Cardiac fibroblast (primary cell): ENCODE results near the gene IQGAP3.

ENCODE experiments used
- DNase-seq, 2 donors: peaks; one replicate each; pipeline versions ENCODE4 v3.0.0 to v3.0.0-alpha.2; 2010; ENCODE audit warnings: low read depth in 2 of 2
- H3K4me3 ChIP-seq, 2 donors: replicated peaks in 1 of 2; 1 replicate in 1 of 2; 2 replicates in 1 of 2; pipeline ENCODE4 v1.5.1; 2011; ENCODE audit warnings: low read depth in 2 of 2, low read length in 2 of 2, mild to moderate bottlenecking in 2 of 2, moderate library complexity in 1 of 2
- TF ChIP-seq, protein P1 (sequence below): IDR thresholded peaks from one replicate; pipeline ENCODE4 v1.5.1; 2011; ENCODE audit warnings: low read depth, mild to moderate bottlenecking, low read length, inconsistent platforms

Gene IQGAP3

DNA sequence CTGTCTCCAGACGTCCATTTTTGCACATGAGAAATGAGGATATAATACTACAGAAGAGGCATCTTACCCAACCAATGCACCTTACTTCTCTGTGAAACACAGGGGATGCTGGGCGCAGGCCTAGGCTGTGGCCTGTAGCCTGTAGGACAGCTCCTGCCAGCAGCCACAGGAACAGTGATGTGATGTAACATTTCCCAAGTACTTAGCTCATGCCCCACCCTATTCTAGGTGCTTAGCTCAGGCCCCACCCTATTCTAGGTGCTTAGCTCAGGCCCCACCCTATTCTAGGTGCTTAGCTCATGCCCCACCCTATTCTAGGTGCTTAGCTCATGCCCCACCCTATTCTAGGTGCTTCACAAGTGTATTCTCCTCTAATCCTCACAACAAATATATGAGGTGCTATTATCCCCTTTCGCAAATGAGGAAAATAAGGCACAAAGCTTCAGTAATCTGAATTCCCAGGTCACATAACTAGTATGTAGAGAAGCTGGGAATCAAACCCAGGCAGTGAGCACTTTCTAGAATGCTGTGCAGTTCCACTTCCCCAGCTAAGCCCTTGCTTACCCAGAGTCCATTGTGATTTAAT, 14.6 kb upstream of the IQGAP3 start:
- DNase-seq, result no peak
- TF ChIP-seq, protein P1, sequence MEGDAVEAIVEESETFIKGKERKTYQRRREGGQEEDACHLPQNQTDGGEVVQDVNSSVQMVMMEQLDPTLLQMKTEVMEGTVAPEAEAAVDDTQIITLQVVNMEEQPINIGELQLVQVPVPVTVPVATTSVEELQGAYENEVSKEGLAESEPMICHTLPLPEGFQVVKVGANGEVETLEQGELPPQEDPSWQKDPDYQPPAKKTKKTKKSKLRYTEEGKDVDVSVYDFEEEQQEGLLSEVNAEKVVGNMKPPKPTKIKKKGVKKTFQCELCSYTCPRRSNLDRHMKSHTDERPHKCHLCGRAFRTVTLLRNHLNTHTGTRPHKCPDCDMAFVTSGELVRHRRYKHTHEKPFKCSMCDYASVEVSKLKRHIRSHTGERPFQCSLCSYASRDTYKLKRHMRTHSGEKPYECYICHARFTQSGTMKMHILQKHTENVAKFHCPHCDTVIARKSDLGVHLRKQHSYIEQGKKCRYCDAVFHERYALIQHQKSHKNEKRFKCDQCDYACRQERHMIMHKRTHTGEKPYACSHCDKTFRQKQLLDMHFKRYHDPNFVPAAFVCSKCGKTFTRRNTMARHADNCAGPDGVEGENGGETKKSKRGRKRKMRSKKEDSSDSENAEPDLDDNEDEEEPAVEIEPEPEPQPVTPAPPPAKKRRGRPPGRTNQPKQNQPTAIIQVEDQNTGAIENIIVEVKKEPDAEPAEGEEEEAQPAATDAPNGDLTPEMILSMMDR, result no peak
- no peak overlapping the region for H3K4me3 ChIP-seq

DNA sequence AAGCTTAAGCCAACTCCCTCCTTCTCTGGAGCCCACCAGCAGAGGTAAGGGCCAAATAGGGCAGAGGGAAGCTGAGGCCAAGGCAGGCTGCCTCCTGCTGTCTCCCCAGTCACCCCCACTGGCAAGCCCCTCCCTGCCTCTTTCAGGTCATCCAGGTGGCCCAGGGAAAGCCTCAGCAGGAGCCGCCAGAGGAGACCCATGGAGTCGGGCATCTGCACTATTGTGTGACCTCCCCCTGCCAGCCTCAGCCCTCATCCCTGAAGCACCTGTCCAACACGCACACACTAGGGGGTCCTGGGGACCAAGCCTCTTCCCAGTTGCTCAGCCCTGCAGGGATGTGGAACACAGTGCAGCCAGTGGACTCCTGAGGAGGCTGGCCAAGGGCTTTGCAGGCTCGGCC, 14.0 kb upstream of the IQGAP3 start:
- TF ChIP-seq, protein P1, result no peak
- H3K4me3 ChIP-seq, result no peak overlapping the region
- DNase-seq, result no peak

DNA sequence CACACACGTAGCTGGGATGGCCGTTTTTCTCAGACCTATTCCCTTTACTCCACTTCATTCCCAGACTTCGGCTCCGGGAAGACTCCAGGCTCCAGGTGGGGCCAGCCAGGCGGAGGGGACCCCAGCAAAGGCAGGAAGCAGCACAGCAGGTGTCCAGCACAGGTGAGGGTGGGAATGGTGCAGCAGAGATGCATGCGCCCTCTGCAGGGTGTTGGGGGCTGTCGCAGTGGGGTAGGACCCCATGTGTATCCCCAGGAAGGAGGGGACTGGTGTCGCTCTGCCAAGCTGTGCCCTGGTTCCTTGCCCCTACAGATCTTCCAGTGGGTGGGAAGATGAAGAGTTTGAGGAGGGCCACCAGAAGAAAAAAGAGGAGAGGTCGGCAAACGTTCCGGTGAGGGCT, 12.4 kb upstream of the IQGAP3 start:
- no peak overlapping the region for H3K4me3 ChIP-seq
- TF ChIP-seq, protein P1, result peak; percentile 10
- DNase-seq, result no peak

DNA sequence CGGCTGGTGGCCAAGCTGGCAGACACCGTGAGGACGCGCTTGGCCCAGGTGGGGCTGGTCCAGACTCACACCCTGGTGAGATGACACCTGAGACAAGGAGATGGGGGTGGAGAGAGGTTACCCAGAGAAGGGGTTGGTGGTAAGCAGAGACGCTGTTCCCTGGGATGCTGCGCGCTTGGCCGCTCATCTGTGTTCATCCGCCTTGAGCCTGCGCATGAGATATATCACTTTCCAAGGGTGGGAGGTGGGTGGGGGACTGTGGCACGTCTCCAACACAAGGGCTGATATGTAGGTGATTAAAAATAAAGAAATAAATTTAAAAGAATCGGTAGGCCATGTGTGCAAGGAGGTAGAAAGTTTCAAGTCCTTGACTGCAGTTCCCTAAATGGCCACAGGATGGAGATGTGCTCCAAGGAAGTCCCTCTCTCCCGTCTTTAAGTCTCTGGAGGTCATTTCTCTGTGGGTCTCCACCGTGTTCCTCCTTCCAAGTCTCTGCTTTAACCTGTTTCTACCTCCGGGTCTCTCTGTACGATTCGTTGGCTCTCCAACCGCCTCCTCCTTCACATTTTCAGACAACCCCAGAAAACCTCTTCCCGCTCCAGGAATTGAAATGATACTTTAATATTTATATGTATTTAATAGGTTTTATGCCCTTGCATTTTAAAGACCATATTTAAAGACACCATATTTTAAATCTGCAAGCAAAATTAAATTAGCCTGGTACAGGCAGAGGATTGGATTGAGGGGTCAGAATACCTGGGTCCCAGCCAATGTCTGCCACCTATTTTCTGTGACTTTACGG, 11.7 kb upstream of the IQGAP3 start:
- H3K4me3 ChIP-seq, result no peak overlapping the region
- TF ChIP-seq, protein P1, result peak; percentile 89
- DNase-seq, result peak; percentile 92 to 93

DNA sequence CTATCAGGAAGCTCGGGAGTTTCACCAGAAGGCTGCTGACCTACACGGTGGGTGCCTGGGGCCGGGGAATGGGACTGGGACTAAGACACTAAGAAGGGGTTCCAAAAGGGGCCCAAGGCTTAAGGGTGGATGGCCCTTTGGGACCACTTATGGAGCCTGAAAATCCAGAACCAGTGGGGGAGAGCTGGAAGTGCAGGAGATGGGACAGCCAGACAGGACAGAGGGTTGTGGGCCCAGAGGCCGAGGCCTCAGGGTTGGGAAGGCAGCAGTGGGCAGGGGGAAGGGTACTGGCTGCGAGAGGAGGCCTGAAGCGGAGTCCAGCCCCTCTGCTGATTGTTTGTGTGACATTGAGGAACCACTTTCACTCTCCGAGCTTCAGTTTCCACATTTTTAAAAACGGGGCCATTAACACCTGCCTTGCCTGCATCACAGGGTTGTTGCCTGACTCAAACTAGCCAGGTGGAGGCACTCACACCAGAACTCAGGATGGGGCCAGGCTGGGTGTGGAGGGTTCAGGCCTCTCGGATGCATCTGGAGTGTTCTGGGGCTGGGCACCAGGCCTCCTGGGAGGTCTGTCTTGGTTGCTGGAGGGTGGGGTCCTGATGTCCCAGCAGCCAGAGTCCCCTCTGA, 10.1 kb upstream of the IQGAP3 start:
- TF ChIP-seq, protein P1, result no peak
- no peak overlapping the region for H3K4me3 ChIP-seq
- DNase-seq, result no peak

DNA sequence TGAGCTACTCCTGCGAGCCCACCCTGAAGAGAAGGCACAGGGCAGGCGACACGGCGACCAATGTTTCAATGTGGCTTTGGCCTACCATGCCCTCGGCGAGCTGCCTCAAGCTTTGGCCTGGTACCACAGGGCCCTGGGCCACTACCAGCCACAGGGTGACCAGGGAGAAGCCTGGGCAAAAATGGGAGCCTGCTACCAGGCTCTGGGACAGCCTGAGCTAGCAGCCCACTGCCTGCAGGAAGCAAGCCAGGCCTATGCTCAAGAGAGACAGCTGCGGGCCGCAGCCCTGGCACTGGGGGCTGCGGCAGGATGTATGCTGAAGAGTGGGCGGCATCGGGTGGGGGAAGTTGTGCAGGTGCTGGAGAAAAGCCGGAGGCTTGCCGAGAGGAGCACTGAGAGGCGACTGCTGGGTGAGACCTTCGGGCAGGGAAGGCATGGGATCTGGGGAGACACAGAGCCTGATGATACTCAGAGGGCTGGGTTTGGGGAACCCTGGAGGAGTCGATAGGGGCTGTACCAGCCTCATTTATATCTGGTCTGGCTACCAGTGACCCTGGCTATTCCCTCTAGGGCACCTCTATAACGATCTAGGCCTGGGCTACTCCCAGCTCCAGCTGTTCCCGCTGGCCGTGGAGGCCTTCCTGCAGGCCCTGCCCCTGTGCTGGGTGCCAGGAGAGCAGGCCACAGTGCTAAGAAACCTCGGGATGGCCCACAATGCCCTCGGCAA, 9.5 kb upstream of the IQGAP3 start:
- no peak for DNase-seq
- H3K4me3 ChIP-seq, result no peak overlapping the region
- TF ChIP-seq, protein P1, result no peak
